H1 (cell line): Measurements from ENCODE around the gene BCL2L13. TPM values are rescaled to one million over a fixed set of nuclear protein-coding genes. Genes with fewer than 3 reads are reported as not detected.

Experiments used
- CTCF ChIA-PET: fragments of 300-600 bp; sonication (Branson Sonifier 250); formaldehyde crosslinking; loops from one replicate; lab custom pipeline; 2021; ENCODE audit not compliant: partially characterized antibody; lab: Charles Lee
- POLR2A ChIA-PET: fragments of 300-600 bp; sonication (Branson Sonifier 250); formaldehyde crosslinking; loops from one replicate; lab custom pipeline; 2021; ENCODE audit warnings: inconsistent platforms; ENCODE audit not compliant: partially characterized antibody; lab: Charles Lee
- DNase-seq, 2 experiments: peaks; one replicate each; pipeline versions ENCODE4 v3.0.0 to v3.0.0-alpha.2; 2010 to 2022; ENCODE audit warnings: low spot score in 2 of 2, low read depth in 1 of 2, mixed read lengths in 1 of 2
- FAIRE-seq: peaks from 2 replicates; lab custom pipeline; 2011; peaks lifted over from hg19 to GRCh38; lab: Jason Lieb, UNC
- H2AFZ ChIP-seq: 2 replicates; pipeline ENCODE4 v1.8.1; 2012; ENCODE audit warnings: low read length, inconsistent platforms
- H2AK5ac ChIP-seq: 2 replicates; pipeline ENCODE4 v1.6.1; 2013; ENCODE audit warnings: low read depth, low read length
- H2BK120ac ChIP-seq: replicated peaks from 2 replicates; pipeline ENCODE3; 2013; ENCODE audit warnings: low read depth, low read length, inconsistent platforms
- H2BK12ac ChIP-seq: 2 replicates; pipeline ENCODE4 v1.6.1; 2013; ENCODE audit warnings: low read depth, low read length
- H2BK15ac ChIP-seq: 2 replicates; pipeline ENCODE4 v1.6.1; 2013; ENCODE audit warnings: low read length
- H2BK20ac ChIP-seq: 2 replicates; pipeline ENCODE4 v1.6.1; 2013; ENCODE audit warnings: low read length
- H2BK5ac ChIP-seq: 2 replicates; pipeline ENCODE4 v1.6.1; 2013; ENCODE audit warnings: low read depth, low read length
- H3K14ac ChIP-seq: 2 replicates; pipeline ENCODE4 v1.6.1; 2013; ENCODE audit warnings: inconsistent platforms; ENCODE audit not compliant: insufficient read length
- H3K18ac ChIP-seq: 2 replicates; pipeline ENCODE4 v1.6.1; 2013; ENCODE audit warnings: low read length; ENCODE audit errors: extremely low read depth
- H3K23ac ChIP-seq: 2 replicates; pipeline ENCODE4 v1.6.1; 2013; ENCODE audit warnings: inconsistent platforms; ENCODE audit not compliant: insufficient read length
- H3K23me2 ChIP-seq: 2 replicates; pipeline ENCODE4 v1.6.1; 2013; ENCODE audit warnings: low read depth, low read length
- H3K27ac ChIP-seq: 2 replicates; pipeline ENCODE4 v1.6.1; 2011; ENCODE audit warnings: low read depth, low read length, inconsistent platforms
- H3K27me3 ChIP-seq, 4 experiments: replicated peaks in 1 of 4; 1 replicate in 1 of 4; 2 replicates in 3 of 4; pipeline versions ENCODE4 v1.6.1 to v1.8.1; 2011 to 2013; ENCODE audit warnings: low read length in 3 of 4, mild to moderate bottlenecking in 3 of 4, inconsistent platforms in 2 of 4, mixed read lengths in 2 of 4, moderate library complexity in 1 of 4; ENCODE audit not compliant: control insufficient read depth in 3 of 4, insufficient read depth in 3 of 4; ENCODE audit errors: extremely low read depth in 1 of 4
- H3K36me3 ChIP-seq, 4 experiments: 2 replicates each; pipeline versions ENCODE4 v1.6.1 to v1.8.1; 2011 to 2013; ENCODE audit warnings: mild to moderate bottlenecking in 4 of 4, low read length in 3 of 4, moderate library complexity in 2 of 4, control low read depth in 1 of 4, inconsistent platforms in 1 of 4; ENCODE audit not compliant: insufficient read depth in 4 of 4, control insufficient read depth in 2 of 4
- H3K4ac ChIP-seq: replicated peaks from 2 replicates; pipeline ENCODE3; 2013; ENCODE audit warnings: low read length, low read depth, mixed read lengths, inconsistent platforms; ENCODE audit not compliant: insufficient read length
- H3K4me1 ChIP-seq, 4 experiments: replicated peaks in 1 of 4; 1 replicate in 1 of 4; 2 replicates in 3 of 4; pipeline versions ENCODE4 v1.6.1 to v1.8.1; 2011 to 2013; ENCODE audit warnings: low read length in 3 of 4, inconsistent platforms in 2 of 4, mixed read lengths in 1 of 4; ENCODE audit not compliant: insufficient read depth in 4 of 4, control insufficient read depth in 3 of 4
- H3K4me2 ChIP-seq, 2 experiments: 2 replicates each; pipeline versions ENCODE4 v1.6.1 to v1.8.1; 2011 to 2013; ENCODE audit warnings: low read depth in 2 of 2, low read length in 2 of 2, control low read depth in 1 of 2, inconsistent platforms in 1 of 2, mild to moderate bottlenecking in 1 of 2; ENCODE audit not compliant: insufficient read depth in 1 of 2
- H3K4me3 ChIP-seq, 4 experiments: fragments of 200-600, 300-600 bp in 1 of 4; sonication (generic), shearing (Covaris generic), sonication (Bioruptor Twin) in 1 of 4; 2 replicates each; pipeline versions ENCODE4 v1.5.1 to v1.8.1; 2011 to 2016; ENCODE audit warnings: low read length in 4 of 4, low read depth in 3 of 4, control low read depth in 2 of 4, inconsistent platforms in 2 of 4, mild to moderate bottlenecking in 2 of 4, mixed read lengths in 1 of 4, moderate library complexity in 1 of 4; ENCODE audit not compliant: insufficient read depth in 2 of 4; ENCODE audit errors: extremely low read depth in 1 of 4
- H3K56ac ChIP-seq: replicated peaks from 2 replicates; pipeline ENCODE3; 2013; ENCODE audit warnings: low read depth, mild to moderate bottlenecking, mixed read lengths, low read length, inconsistent platforms; ENCODE audit not compliant: insufficient read length
- H3K79me1 ChIP-seq: 2 replicates; pipeline ENCODE4 v1.6.1; 2013; ENCODE audit warnings: low read depth, low read length, control low read depth
- H3K79me2 ChIP-seq, 2 experiments: 2 replicates each; pipeline versions ENCODE4 v1.6.1 to v1.8.1; 2012 to 2013; ENCODE audit warnings: low read length in 2 of 2, mild to moderate bottlenecking in 2 of 2, inconsistent platforms in 1 of 2; ENCODE audit not compliant: insufficient read depth in 2 of 2, control insufficient read depth in 1 of 2
- H3K9ac ChIP-seq, 4 experiments: replicated peaks in 1 of 4; 1 replicate in 1 of 4; 2 replicates in 3 of 4; pipeline versions ENCODE4 v1.6.1 to v1.8.1; 2011 to 2013; ENCODE audit warnings: low read depth in 3 of 4, low read length in 3 of 4, control low read depth in 2 of 4, mild to moderate bottlenecking in 2 of 4, moderate library complexity in 2 of 4, inconsistent platforms in 1 of 4; ENCODE audit errors: extremely low read depth in 1 of 4
- H3K9me3 ChIP-seq, 2 experiments: 2 replicates each; pipeline versions ENCODE4 v1.6.1 to v1.8.1; 2012 to 2013; ENCODE audit warnings: mild to moderate bottlenecking in 2 of 2, moderate library complexity in 2 of 2, control low read depth in 1 of 2, inconsistent platforms in 1 of 2, low read depth in 1 of 2, low read length in 1 of 2, mixed read lengths in 1 of 2; ENCODE audit not compliant: insufficient read depth in 2 of 2
- H4K20me1 ChIP-seq, 2 experiments: replicated peaks in 1 of 2; 2 replicates each; pipeline versions ENCODE3 to v1.8.1; 2011 to 2013; ENCODE audit warnings: inconsistent platforms in 2 of 2, low read length in 2 of 2, mild to moderate bottlenecking in 1 of 2; ENCODE audit not compliant: insufficient read depth in 2 of 2, control insufficient read depth in 1 of 2
- H4K5ac ChIP-seq: 2 replicates; pipeline ENCODE4 v1.6.1; 2013; ENCODE audit warnings: low read length, low read depth, mixed read lengths, inconsistent platforms; ENCODE audit not compliant: insufficient read length
- H4K8ac ChIP-seq: 2 replicates; pipeline ENCODE4 v1.8.0; 2013; ENCODE audit warnings: mild to moderate bottlenecking, moderate library complexity, low read length, inconsistent platforms; ENCODE audit not compliant: insufficient read depth; ENCODE audit errors: extremely low read depth
- H4K91ac ChIP-seq: replicated peaks from 2 replicates; pipeline ENCODE3; 2013; ENCODE audit warnings: low read length, mixed read lengths, inconsistent platforms; ENCODE audit not compliant: insufficient read length
- CHD2 ChIP-seq: IDR thresholded peaks from 2 replicates; pipeline ENCODE4 v1.6.1; 2012; ENCODE audit warnings: low read length, improper control_type of control experiment
- TAF7 ChIP-seq: optimal IDR thresholded peaks from 2 replicates; pipeline ENCODE3; 2011; ENCODE audit warnings: low read depth, mild to moderate bottlenecking, inconsistent platforms, low read length, moderate library complexity, borderline replicate concordance
- WGBS, 2 experiments: shearing (Covaris generic) in 1 of 2; methylation state at CpG; one replicate each; pipeline versions ENCODE4 v1.1.6 to v1.1.7; 2013 to 2015; ENCODE audit warnings: low lambda C conversion rate in 2 of 2, mixed read lengths in 2 of 2, inconsistent platforms in 1 of 2, low coverage in 1 of 2, missing lambda C conversion rate in 1 of 2; ENCODE audit not compliant: insufficient replicate concordance in 2 of 2, insufficient coverage in 1 of 2, insufficient read length in 1 of 2; ENCODE audit errors: extremely low coverage in 1 of 2, missing lambda C conversion rate in 1 of 2; 5-methylcytosine and 5-hydroxymethylcytosine counted together
- polyA plus RNA-seq, 7 experiments: library from polyadenylated mRNA; depleted of rRNA in 3 of 7; stranded (reverse) in 5 of 7; unstranded in 2 of 7; fragments of >200 nt in 5 of 7; fragments of 200-250 nt in 2 of 7; gene quantifications; 1 replicate in 5 of 7; 2 replicates in 1 of 7; 4 replicates in 1 of 7; pipeline versions ENCODE4 v1.2.1 to v1.2.3, GENCODE V29; 2011 to 2013; ENCODE audit warnings: missing spikeins in 2 of 7, mixed read lengths in 2 of 7
- total RNA-seq: library from RNA; stranded (reverse); fragmentation: NEBNext Ultra II Directional; extraction: Animal tissue kit (Norgen Biotek cat#: 25700); gene quantifications from 2 replicates; pipeline ENCODE4 v1.2.1, GENCODE V29; 2021

Gene BCL2L13
- total and polyA plus RNA-seq, 2 of the 8 experiments (the other 6 are each of a cell fraction or from before 2014, with no cell fraction given): 20.7 to 35.0 TPM

- no peak for DNase-seq
- Histone ChIP-seq H3K79me1 (no peaks in the 10 kb centered on the region), H4K8ac (no peak overlapping the region), H2BK15ac (no peak overlapping the region), H3K27ac (no peak overlapping the region), H2BK12ac (no peak overlapping the region), H4K20me1 (peaks cover 0 to 2% of the 10 kb centered on the region in 2 experiments), H3K36me3 (no peaks in the 10 kb centered on the region), H3K23me2 (no peaks in the 10 kb centered on the region), H2BK20ac (no peak overlapping the region), H3K27me3 (no peaks in the 10 kb centered on the region), H3K56ac (no peak overlapping the region), H2BK5ac (no peak overlapping the region), H4K5ac (no peak overlapping the region), H2BK120ac (no peak overlapping the region), H2AFZ (no peak overlapping the region), H3K79me2 (no peaks in the 10 kb centered on the region), H2AK5ac (no peak overlapping the region), H3K4me2 (no peak overlapping the region), H3K4me3 (no peak overlapping the region), H3K18ac (no peak overlapping the region), H3K14ac (no peak overlapping the region), H3K4ac (no peak overlapping the region), H4K91ac (no peak overlapping the region), H3K4me1 (0 out of 7 replicates have a peak, but pooled peaks cover 0 to under 1% (median 0%) of the 10 kb centered on the region in 4 experiments), H3K9ac (no peak overlapping the region), H3K23ac (no peak overlapping the region), H3K9me3 (no peaks in the 10 kb centered on the region)
- 87% methylated on average over 6 of the region's 6 CpGs; no CpG with 5 or more reads in 1 of the 2 experiments for WGBS, 2 experiments
- POLR2A ChIA-PET: no interaction called here
- CTCF ChIA-PET: no interaction called here
- no peak for FAIRE-seq
- TF ChIP-seq TAF7: no peak
- no peak for TF ChIP-seq CHD2
These were observed 56.2 kb downstream of the BCL2L13 start for GRCh38 chr22:17694752-17695151.
